ENCODE data around the gene TMEM72. TPM values are rescaled to one million over a fixed set of nuclear protein-coding genes. Genes with fewer than 3 reads are reported as not detected.

The TMEM72 gene
- total and polyA plus RNA-seq, 2 of the 13 experiments (the other 11 are each of a cell fraction or from before 2014, with no cell fraction given): 0.04 TPM; not detected in 1

DNA sequence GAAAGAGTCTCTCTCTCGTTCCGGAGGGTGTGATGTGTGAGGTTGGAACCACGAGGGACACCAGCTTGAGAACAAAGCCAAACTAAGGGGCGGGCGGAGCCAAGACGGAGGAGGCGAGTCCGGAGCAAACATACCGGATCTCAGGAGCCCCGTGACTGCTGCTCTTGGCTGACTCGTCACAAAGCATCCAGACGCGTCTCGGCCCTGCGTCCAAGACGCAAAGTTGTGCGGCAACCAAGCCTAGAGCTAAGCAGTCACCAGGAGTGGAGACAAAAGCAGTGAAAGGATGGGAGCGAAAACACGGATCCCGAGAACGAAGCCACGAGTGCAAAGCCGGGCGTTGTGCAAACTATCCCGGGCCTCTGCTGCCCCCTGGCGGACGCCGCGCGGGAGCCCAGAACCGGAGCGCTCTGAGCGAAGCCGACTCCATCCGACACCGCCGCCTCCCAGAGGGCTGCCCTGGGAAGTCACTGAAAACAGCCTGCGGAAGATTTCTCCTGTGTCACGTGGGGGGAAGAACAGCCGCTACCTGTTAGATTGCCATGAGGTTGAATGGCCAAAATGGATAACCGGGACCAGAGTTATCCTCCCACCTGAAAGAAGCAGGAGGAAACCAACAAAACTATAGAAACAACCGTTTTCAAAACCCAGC is 46.4 kb upstream of the TMEM72 start (continued):
- TF ChIP-seq YY1 (IDR thresholded peaks at IDR 0.05; ENCODE audit: insufficient read depth, insufficient replicate concordance, low read depth, low read length) (peak; percentile 45), ZNF17 (CRISPR knock-in tag; IDR thresholded peaks at IDR 0.05) (0 out of 2 replicates have a peak, but pooled peaks have one; percentile 54), ZNF20 (CRISPR knock-in tag; IDR thresholded peaks at IDR 0.05) (no peak), EP300 (IDR thresholded peaks at IDR 0.05; ENCODE audit: low read depth in 2 of 2, low read length in 2 of 2) (no peak), EP300 (CRISPR knock-in tag; IDR thresholded peaks at IDR 0.05; ENCODE audit: borderline replicate concordance) (no peak), ZNF615 (CRISPR knock-in tag; IDR thresholded peaks at IDR 0.05; ENCODE audit: borderline replicate concordance) (0 out of 2 replicates have a peak, but pooled peaks have one; percentile 61), KDM3A (CRISPR knock-in tag; IDR thresholded peaks at IDR 0.05; ENCODE audit: low read depth) (0 out of 2 replicates have a peak, but pooled peaks have one; percentile 35), NONO (IDR thresholded peaks at IDR 0.05) (no peak), NONO (CRISPR knock-in tag; conservative IDR thresholded peaks at IDR 0.05) (0 out of 2 replicates have a peak, but pooled peaks have one; percentile 31), SRF (IDR thresholded peaks at IDR 0.05; ENCODE audit: low read depth, low read length) (no peak), TEAD2 (CRISPR knock-in tag; IDR thresholded peaks at IDR 0.05) (no peak), ZNF567 (CRISPR knock-in tag; IDR thresholded peaks at IDR 0.05; ENCODE audit: borderline replicate concordance) (0 out of 2 replicates have a peak, but pooled peaks have one; percentile 49)
- TF ChIP-seq, protein P1, sequence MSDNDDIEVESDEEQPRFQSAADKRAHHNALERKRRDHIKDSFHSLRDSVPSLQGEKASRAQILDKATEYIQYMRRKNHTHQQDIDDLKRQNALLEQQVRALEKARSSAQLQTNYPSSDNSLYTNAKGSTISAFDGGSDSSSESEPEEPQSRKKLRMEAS (IDR thresholded peaks at IDR 0.05): peak; percentile 19
- TF ChIP-seq, protein P2, sequence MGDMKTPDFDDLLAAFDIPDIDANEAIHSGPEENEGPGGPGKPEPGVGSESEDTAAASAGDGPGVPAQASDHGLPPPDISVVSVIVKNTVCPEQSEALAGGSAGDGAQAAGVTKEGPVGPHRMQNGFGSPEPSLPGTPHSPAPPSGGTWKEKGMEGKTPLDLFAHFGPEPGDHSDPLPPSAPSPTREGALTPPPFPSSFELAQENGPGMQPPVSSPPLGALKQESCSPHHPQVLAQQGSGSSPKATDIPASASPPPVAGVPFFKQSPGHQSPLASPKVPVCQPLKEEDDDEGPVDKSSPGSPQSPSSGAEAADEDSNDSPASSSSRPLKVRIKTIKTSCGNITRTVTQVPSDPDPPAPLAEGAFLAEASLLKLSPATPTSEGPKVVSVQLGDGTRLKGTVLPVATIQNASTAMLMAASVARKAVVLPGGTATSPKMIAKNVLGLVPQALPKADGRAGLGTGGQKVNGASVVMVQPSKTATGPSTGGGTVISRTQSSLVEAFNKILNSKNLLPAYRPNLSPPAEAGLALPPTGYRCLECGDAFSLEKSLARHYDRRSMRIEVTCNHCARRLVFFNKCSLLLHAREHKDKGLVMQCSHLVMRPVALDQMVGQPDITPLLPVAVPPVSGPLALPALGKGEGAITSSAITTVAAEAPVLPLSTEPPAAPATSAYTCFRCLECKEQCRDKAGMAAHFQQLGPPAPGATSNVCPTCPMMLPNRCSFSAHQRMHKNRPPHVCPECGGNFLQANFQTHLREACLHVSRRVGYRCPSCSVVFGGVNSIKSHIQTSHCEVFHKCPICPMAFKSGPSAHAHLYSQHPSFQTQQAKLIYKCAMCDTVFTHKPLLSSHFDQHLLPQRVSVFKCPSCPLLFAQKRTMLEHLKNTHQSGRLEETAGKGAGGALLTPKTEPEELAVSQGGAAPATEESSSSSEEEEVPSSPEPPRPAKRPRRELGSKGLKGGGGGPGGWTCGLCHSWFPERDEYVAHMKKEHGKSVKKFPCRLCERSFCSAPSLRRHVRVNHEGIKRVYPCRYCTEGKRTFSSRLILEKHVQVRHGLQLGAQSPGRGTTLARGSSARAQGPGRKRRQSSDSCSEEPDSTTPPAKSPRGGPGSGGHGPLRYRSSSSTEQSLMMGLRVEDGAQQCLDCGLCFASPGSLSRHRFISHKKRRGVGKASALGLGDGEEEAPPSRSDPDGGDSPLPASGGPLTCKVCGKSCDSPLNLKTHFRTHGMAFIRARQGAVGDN (CRISPR knock-in tag; IDR thresholded peaks at IDR 0.05): peak; percentile 65
- TF ChIP-seq, protein P3, sequence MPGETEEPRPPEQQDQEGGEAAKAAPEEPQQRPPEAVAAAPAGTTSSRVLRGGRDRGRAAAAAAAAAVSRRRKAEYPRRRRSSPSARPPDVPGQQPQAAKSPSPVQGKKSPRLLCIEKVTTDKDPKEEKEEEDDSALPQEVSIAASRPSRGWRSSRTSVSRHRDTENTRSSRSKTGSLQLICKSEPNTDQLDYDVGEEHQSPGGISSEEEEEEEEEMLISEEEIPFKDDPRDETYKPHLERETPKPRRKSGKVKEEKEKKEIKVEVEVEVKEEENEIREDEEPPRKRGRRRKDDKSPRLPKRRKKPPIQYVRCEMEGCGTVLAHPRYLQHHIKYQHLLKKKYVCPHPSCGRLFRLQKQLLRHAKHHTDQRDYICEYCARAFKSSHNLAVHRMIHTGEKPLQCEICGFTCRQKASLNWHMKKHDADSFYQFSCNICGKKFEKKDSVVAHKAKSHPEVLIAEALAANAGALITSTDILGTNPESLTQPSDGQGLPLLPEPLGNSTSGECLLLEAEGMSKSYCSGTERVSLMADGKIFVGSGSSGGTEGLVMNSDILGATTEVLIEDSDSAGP (CRISPR knock-in tag; IDR thresholded peaks at IDR 0.05; ENCODE audit: borderline replicate concordance): peak; percentile 88
- TF ChIP-seq, protein P4, sequence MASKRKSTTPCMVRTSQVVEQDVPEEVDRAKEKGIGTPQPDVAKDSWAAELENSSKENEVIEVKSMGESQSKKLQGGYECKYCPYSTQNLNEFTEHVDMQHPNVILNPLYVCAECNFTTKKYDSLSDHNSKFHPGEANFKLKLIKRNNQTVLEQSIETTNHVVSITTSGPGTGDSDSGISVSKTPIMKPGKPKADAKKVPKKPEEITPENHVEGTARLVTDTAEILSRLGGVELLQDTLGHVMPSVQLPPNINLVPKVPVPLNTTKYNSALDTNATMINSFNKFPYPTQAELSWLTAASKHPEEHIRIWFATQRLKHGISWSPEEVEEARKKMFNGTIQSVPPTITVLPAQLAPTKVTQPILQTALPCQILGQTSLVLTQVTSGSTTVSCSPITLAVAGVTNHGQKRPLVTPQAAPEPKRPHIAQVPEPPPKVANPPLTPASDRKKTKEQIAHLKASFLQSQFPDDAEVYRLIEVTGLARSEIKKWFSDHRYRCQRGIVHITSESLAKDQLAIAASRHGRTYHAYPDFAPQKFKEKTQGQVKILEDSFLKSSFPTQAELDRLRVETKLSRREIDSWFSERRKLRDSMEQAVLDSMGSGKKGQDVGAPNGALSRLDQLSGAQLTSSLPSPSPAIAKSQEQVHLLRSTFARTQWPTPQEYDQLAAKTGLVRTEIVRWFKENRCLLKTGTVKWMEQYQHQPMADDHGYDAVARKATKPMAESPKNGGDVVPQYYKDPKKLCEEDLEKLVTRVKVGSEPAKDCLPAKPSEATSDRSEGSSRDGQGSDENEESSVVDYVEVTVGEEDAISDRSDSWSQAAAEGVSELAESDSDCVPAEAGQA (IDR thresholded peaks at IDR 0.05; ENCODE audit: low read depth): no peak
- TF ChIP-seq, protein P4 (CRISPR knock-in tag; IDR thresholded peaks at IDR 0.05; ENCODE audit: borderline replicate concordance): no peak
